ENCODE data around the gene FGF11. TPM values are rescaled to one million over a fixed set of nuclear protein-coding genes. Genes with fewer than 3 reads are reported as not detected.
A peak's percentile ranks its signal among the peaks of the same experiment; 100 is the strongest.
"Not testable (repeated sequence)": the region's sequence is repeated elsewhere in the genome, so short reads cannot be mapped to it uniquely, and the experiment has no call there.

The FGF11 gene
- total RNA-seq, 1 experiment from 2014 or later = 0.67 TPM

DNA sequence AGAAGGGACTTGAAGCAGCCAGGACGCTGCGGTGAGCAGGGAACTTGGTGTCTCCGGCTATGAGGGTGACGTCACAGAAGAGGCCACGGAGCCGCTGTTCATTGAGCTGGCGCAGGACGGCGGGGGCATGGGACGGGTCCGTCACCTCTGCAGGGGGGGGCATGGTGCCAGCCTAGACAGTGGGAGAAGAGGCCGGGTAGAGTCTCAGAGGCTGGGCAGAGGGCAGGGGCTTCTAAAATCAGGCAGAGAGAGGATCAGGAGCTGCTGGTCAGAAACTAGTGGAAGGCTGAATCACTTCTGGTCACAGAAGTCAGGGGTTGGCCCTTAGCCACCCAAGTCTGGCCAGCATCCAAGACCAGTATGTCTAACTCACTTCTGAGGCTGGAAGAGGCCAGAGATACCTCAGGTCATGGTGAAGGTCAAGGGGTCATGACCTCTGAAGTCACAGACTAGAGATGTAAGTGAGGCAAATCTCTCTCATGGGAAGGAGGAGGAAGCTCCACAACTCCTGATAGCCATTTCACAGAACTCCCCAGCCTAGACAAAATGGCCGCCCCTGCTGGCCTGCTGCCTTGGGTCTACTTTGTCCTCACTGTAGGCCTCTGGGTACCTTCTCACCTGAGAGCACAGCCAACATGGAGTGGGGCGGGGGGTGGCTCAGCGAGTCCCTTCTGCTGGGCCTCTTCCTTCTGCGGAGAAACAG is 27.5 kb downstream of the FGF11 start:
- Histone ChIP-seq H3K4me2 (ENCODE audit: low read depth, low read length, poor library complexity, severe bottlenecking) (peak overlapping the region; percentile 37), H3K27ac (ENCODE audit: low read length) (peak overlapping the region; percentile 23; the same call in 1 of the 2 replicates)

DNA sequence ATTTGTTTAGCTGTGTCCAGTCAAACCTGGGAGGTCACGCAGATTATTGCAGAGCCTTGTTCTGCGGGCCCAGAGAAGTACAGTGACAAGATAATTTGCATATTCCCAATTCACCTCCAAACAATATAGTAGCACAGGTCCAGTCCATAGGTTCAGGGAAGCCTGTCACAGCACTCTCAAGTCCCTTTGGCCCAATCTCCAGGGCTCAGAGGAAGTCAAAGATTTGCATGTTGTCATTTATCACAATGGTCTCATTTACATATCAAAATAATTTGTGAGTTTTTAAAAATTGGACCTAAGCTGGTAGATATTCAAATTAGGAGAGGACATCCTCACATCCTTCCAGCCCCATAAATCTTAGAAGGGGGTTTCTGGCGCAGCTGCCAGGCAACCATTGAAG is 28.2 kb downstream of the FGF11 start:
- DNase-seq = peak; percentile 68
- Histone ChIP-seq H3K79me2 (ENCODE audit: low read length) (no peaks in the 10 kb centered on the region), H3K4me2 (ENCODE audit: low read depth, low read length, poor library complexity, severe bottlenecking) (peak overlapping the region; percentile 37), H3K9ac (ENCODE audit: low read length) (peak overlapping the region; percentile 22; the same call in 1 of the 2 replicates), H3K36me3 (ENCODE audit: insufficient read depth, low read length) (no peaks in the 10 kb centered on the region), H3K9me2 (replicated peaks; ENCODE audit: insufficient read depth, low read length) (no peaks in the 10 kb centered on the region), H3K9me3 (ENCODE audit: low read length) (no peaks in the 10 kb centered on the region), H3K27me3 (ENCODE audit: low read length) (no peaks in the 10 kb centered on the region), H3K4me3 (ENCODE audit: low read length) (no peak overlapping the region), H4K20me1 (ENCODE audit: insufficient read depth, low read depth, low read length) (no peaks in the 10 kb centered on the region), H3K4me1 (ENCODE audit: low read length) (peaks cover 16% of the 10 kb centered on the region), H3K27ac (ENCODE audit: low read length) (peak overlapping the region; percentile 23; the same call in 1 of the 2 replicates), H2AFZ (ENCODE audit: low read length) (no peak overlapping the region)

More for the DNA sequence above, 27.5 kb downstream of the FGF11 start:
- Histone ChIP-seq H3K36me3 (ENCODE audit: insufficient read depth, low read length) (no peaks in the 10 kb centered on the region), H3K4me3 (ENCODE audit: low read length) (no peak overlapping the region), H3K9me3 (ENCODE audit: low read length) (no peaks in the 10 kb centered on the region), H3K4me1 (ENCODE audit: low read length) (peaks cover 16% of the 10 kb centered on the region), H4K20me1 (ENCODE audit: insufficient read depth, low read depth, low read length) (no peaks in the 10 kb centered on the region), H3K27me3 (ENCODE audit: low read length) (no peaks in the 10 kb centered on the region), H3K9ac (ENCODE audit: low read length) (peak overlapping the region; percentile 22; the same call in 1 of the 2 replicates), H3K79me2 (ENCODE audit: low read length) (no peaks in the 10 kb centered on the region), H3K9me2 (replicated peaks; ENCODE audit: insufficient read depth, low read length) (no peaks in the 10 kb centered on the region), H2AFZ (ENCODE audit: low read length) (no peak overlapping the region)
- no peak for DNase-seq

DNA sequence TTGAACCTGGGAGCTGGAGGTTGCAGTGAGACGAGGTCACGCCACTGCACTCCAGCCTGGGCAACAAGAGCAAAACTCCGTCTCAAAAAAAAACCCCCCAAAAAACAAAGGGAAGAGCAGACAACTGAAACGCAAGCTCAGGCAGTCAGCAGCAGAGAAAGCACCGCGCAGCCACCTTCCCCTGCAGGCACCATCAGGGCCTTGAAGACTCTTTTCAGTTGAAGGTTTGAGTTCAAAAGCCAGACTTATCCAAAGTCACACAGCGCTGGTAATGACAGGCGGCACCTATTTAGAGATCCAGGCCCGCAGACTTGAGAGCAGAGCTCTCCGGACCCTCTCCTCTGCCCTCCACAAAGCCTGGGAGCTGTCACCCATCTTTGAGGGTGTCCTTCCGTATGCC is 29.0 kb downstream of the FGF11 start:
- Histone ChIP-seq H3K9me2 (replicated peaks; ENCODE audit: insufficient read depth, low read length) (no peaks in the 10 kb centered on the region), H3K4me3 (ENCODE audit: low read length) (no peak overlapping the region), H3K27ac (ENCODE audit: low read length) (no peak overlapping the region), H2AFZ (ENCODE audit: low read length) (no peak overlapping the region), H3K36me3 (ENCODE audit: insufficient read depth, low read length) (no peaks in the 10 kb centered on the region), H3K9me3 (ENCODE audit: low read length) (no peaks in the 10 kb centered on the region), H3K27me3 (ENCODE audit: low read length) (no peaks in the 10 kb centered on the region), H3K4me2 (ENCODE audit: low read depth, low read length, poor library complexity, severe bottlenecking) (no peak overlapping the region), H3K9ac (ENCODE audit: low read length) (no peak overlapping the region), H3K4me1 (ENCODE audit: low read length) (peaks cover 16% of the 10 kb centered on the region), H3K79me2 (ENCODE audit: low read length) (no peaks in the 10 kb centered on the region), H4K20me1 (ENCODE audit: insufficient read depth, low read depth, low read length) (no peaks in the 10 kb centered on the region)
- no peak for DNase-seq

DNA sequence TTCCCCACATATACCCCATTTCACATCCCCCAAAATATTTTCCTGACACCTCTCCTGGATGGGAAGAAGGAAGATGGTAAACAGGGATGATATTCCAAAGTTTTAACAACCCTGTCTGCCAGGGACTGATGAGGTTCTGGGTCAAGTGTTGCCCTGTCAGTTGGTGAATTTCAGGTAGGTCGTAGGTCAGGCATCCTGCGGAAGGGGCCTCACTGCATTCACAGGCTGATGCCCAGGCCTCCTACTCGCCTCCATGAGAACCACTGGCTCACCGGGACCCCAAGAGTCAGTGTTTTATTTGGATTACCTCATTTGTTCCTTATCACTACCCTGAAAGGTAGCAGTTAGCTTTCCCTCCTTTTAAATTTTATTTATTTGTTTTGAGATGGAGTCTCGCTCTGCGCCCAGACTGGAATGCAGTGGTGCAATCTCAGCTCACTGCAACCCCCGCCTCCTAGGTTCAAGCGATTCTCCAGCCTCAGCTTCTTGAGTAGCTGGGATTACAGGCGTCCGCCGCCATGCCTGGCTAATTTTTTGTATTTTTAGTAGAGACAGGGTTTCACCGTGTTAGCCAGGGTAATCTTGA is 29.6 kb downstream of the FGF11 start:
- Histone ChIP-seq H3K4me2 (ENCODE audit: low read depth, low read length, poor library complexity, severe bottlenecking) (no peak overlapping the region), H2AFZ (ENCODE audit: low read length) (no peak overlapping the region), H3K79me2 (ENCODE audit: low read length) (no peaks in the 10 kb centered on the region), H3K36me3 (ENCODE audit: insufficient read depth, low read length) (no peaks in the 10 kb centered on the region), H3K9me3 (ENCODE audit: low read length) (no peaks in the 10 kb centered on the region), H3K9ac (ENCODE audit: low read length) (no peak overlapping the region), H3K4me1 (ENCODE audit: low read length) (peaks cover 16% of the 10 kb centered on the region), H4K20me1 (ENCODE audit: insufficient read depth, low read depth, low read length) (no peaks in the 10 kb centered on the region), H3K27ac (ENCODE audit: low read length) (no peak overlapping the region), H3K9me2 (replicated peaks; ENCODE audit: insufficient read depth, low read length) (no peaks in the 10 kb centered on the region), H3K4me3 (ENCODE audit: low read length) (no peak overlapping the region), H3K27me3 (ENCODE audit: low read length) (no peaks in the 10 kb centered on the region)
- DNase-seq = no peak

DNA sequence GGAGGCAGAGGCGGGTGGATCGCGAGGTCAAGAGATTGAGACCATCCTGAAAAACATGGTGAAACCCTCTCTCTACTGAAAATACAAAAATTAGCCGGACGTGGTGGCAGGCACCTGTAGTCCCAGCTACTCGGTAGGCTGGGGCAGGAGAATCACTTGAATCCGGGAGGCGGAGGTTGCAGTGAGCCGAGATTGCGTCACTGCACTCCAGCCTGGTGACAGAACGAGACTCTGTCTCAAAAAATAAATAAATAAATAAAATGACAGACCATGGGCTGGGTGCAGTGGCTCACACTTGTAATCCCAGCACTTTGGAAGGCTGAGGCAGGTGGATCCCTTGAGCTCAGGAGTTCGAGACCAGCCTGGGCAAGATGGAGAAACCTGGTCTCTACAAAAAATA is 30.5 kb downstream of the FGF11 start:
- not testable (repeated sequence) for H3K9me2 ChIP-seq (replicated peaks; ENCODE audit: insufficient read depth, low read length); H3K27ac ChIP-seq (ENCODE audit: low read length); H3K4me2 ChIP-seq (ENCODE audit: low read depth, low read length, poor library complexity, severe bottlenecking); DNase-seq; H3K9ac ChIP-seq (ENCODE audit: low read length); H3K79me2 ChIP-seq (ENCODE audit: low read length); H3K36me3 ChIP-seq (ENCODE audit: insufficient read depth, low read length); H3K4me3 ChIP-seq (ENCODE audit: low read length); H4K20me1 ChIP-seq (ENCODE audit: insufficient read depth, low read depth, low read length); H3K9me3 ChIP-seq (ENCODE audit: low read length); H2AFZ ChIP-seq (ENCODE audit: low read length); H3K27me3 ChIP-seq (ENCODE audit: low read length)
- H3K4me1 ChIP-seq (ENCODE audit: low read length) = peaks cover 16% of the 10 kb centered on the region

DNA sequence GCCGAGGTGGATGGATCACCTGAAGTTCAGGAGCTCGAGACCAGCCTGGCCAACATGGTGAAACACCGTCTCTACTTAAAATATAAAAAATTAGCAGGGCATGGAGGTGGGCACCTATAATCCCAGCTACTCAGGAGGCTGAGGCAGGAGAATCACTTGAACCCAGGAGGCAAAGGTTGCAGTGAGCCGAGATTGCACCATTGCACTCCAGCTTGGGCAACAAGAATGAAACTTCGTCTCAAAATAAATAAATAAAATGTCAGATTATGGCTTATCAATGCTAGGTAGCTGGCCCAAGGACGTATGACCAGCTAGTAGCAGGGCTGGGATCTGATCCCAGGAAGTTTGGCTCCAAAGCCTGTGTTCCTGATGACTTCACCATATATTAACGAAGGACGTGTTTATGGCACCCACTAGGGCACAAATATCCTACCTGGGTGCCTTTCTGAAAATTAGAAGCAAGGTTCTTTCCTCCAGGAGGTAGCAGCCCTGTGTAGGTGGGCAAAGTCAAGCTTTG is 31.2 kb downstream of the FGF11 start:
- H3K27me3 ChIP-seq (ENCODE audit: low read length); H3K9ac ChIP-seq (ENCODE audit: low read length); H3K4me2 ChIP-seq (ENCODE audit: low read depth, low read length, poor library complexity, severe bottlenecking); H3K79me2 ChIP-seq (ENCODE audit: low read length); H3K9me2 ChIP-seq (replicated peaks; ENCODE audit: insufficient read depth, low read length); H3K27ac ChIP-seq (ENCODE audit: low read length); DNase-seq; H3K36me3 ChIP-seq (ENCODE audit: insufficient read depth, low read length); H4K20me1 ChIP-seq (ENCODE audit: insufficient read depth, low read depth, low read length); H3K4me3 ChIP-seq (ENCODE audit: low read length); H3K9me3 ChIP-seq (ENCODE audit: low read length); H2AFZ ChIP-seq (ENCODE audit: low read length): not testable (repeated sequence)
- H3K4me1 ChIP-seq (ENCODE audit: low read length) = peaks cover 16% of the 10 kb centered on the region

DNA sequence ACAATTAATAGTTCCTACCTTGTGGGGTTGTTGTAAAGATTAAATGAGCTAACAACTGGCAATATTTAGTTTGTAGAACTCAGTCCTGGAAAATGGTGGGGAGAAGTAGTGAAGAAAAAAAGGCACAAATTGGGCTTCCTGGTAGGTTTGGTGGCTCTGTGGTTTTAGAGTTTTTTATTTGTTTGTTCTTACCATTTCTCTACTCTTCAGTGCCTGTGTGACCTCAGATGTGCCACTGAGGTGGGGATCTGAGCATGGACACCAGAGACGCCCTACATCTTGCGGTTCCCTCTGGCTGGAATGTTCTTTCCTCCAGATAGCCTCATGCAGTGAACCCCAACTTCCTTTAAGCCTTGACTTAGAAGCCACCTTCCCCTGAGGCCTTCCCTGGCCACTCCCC is 32.4 kb downstream of the FGF11 start:
- H3K27me3 ChIP-seq (ENCODE audit: low read length) = no peaks in the 10 kb centered on the region
- no peak overlapping the region for H3K27ac ChIP-seq (ENCODE audit: low read length)
- H3K4me1 ChIP-seq (ENCODE audit: low read length) = peaks cover 13% of the 10 kb centered on the region
- H3K9me3 ChIP-seq (ENCODE audit: low read length) = no peaks in the 10 kb centered on the region
- H3K79me2 ChIP-seq (ENCODE audit: low read length) = no peaks in the 10 kb centered on the region
- DNase-seq = no peak
- H3K36me3 ChIP-seq (ENCODE audit: insufficient read depth, low read length) = no peaks in the 10 kb centered on the region
- no peak overlapping the region for H3K4me3 ChIP-seq (ENCODE audit: low read length)
- no peak overlapping the region for H2AFZ ChIP-seq (ENCODE audit: low read length)
- H3K9me2 ChIP-seq (replicated peaks; ENCODE audit: insufficient read depth, low read length) = no peaks in the 10 kb centered on the region
- H3K4me2 ChIP-seq (ENCODE audit: low read depth, low read length, poor library complexity, severe bottlenecking) = no peak overlapping the region
- H4K20me1 ChIP-seq (ENCODE audit: insufficient read depth, low read depth, low read length) = no peaks in the 10 kb centered on the region
- no peak overlapping the region for H3K9ac ChIP-seq (ENCODE audit: low read length)

DNA sequence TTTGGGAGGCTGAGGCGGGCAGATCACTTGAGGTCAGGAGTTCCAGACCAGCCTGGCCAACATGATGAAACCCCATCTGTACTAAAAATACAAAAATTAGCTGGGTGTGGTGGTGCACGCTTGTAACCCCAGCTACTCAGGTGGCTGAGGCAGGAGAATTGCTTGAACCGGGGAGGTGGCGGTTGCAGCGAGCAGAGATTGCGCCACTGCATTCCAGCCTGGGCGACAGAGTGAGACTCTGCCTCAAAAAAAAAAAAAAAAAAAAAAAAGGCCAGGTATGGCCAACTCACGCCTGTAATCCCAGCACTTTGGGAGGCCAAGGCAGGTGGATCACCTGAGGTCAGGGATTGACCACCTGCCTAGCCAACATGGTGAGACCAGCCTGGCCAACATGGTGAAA is 35.5 kb downstream of the FGF11 start:
- H3K36me3 ChIP-seq (ENCODE audit: insufficient read depth, low read length); H3K9ac ChIP-seq (ENCODE audit: low read length); H3K9me3 ChIP-seq (ENCODE audit: low read length); DNase-seq; H3K9me2 ChIP-seq (replicated peaks; ENCODE audit: insufficient read depth, low read length); H2AFZ ChIP-seq (ENCODE audit: low read length); H3K4me3 ChIP-seq (ENCODE audit: low read length); H3K27ac ChIP-seq (ENCODE audit: low read length); H3K27me3 ChIP-seq (ENCODE audit: low read length); H3K79me2 ChIP-seq (ENCODE audit: low read length); H3K4me2 ChIP-seq (ENCODE audit: low read depth, low read length, poor library complexity, severe bottlenecking): not testable (repeated sequence)
- peaks cover 14% of the 10 kb centered on the region; the same call in 1 of the 2 replicates for H4K20me1 ChIP-seq (ENCODE audit: insufficient read depth, low read depth, low read length)
- H3K4me1 ChIP-seq (ENCODE audit: low read length) = peaks cover 14% of the 10 kb centered on the region

Measured in Karpas-422 (cell line).